T1000 (cell line): Measurements from ENCODE around the gene COQ8A.
"Not testable (repeated sequence)": the region's sequence is repeated elsewhere in the genome, so short reads cannot be mapped to it uniquely, and the experiment has no call there.

Experiments
- DNase-seq: peaks from one replicate; lab custom pipeline; 2025; ENCODE audit warnings: mixed read lengths; lab: John Stamatoyannopoulos, UW

The COQ8A gene

GRCh38 chr1:226985239-226985838 lies 45.2 kb downstream of the COQ8A start:
- no peak for DNase-seq

GRCh38 chr1:226985839-226986463 lies 45.9 kb downstream of the COQ8A start:
- DNase-seq, result no peak

DNA sequence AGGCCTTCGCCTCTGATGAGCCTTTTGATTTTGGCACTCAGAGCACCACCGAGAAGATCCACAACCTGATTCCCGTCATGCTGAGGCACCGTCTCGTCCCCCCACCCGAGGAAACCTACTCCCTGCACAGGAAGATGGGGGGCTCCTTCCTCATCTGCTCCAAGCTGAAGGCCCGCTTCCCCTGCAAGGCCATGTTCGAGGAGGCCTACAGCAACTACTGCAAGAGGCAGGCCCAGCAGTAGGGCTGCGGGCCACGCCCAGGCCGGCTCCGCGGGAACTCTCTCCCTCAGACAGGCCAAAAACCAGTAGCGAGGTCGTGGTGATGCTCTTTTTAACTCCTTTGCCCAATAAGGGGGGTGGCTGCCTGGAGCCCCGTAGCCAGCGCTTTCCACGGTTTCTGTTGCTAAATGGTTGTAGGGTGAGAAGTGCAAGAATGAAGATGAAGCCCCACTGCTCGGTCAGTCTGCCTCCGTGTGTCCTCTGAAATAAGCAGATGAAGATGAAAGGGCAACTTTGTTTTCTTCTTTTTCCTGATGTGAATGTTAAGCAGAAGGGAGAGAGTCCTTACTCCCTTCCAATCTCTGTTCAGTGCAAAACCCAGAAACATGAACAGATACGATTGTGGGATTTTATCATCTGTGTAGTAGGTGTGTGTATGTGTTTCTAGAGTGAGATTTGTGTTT lies 46.5 kb downstream of the COQ8A start:
- DNase-seq, result no peak

DNA sequence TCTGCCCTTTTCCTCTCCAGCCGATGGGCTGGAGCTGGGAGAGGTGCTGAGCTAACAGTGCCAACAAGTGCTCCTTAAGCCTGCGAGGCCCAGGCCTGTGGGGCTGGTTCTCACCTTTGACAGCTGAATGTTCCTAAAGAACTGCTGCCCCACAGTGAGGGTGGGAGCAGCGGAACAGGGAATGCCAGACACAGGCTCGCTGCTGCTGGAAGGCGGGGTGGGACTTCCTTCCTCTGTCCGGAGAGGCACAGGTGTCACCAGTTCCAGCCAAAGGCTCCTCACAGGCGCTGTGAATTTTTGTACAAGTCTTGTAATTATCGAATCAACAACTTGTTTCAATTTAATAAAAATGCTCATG lies 47.1 kb downstream of the COQ8A start:
- no peak for DNase-seq

- DNase-seq, result no peak
Observed at GRCh38 chr1:226987623-226988333, 47.7 kb downstream of the COQ8A start.

- no peak for DNase-seq
Observed at GRCh38 chr1:226988334-226988666, 48.2 kb downstream of the COQ8A start.

- DNase-seq, result no peak
Observed at GRCh38 chr1:226989085-226989920, 49.2 kb downstream of the COQ8A start.

GRCh38 chr1:226990133-226990716 lies 50.1 kb downstream of the COQ8A start:
- DNase-seq, result no peak

- no peak for DNase-seq
Observed at GRCh38 chr1:226991920-226992319, 51.8 kb downstream of the COQ8A start.

- no peak for DNase-seq
Observed at GRCh38 chr1:226993814-226994585, 53.9 kb downstream of the COQ8A start.

DNA sequence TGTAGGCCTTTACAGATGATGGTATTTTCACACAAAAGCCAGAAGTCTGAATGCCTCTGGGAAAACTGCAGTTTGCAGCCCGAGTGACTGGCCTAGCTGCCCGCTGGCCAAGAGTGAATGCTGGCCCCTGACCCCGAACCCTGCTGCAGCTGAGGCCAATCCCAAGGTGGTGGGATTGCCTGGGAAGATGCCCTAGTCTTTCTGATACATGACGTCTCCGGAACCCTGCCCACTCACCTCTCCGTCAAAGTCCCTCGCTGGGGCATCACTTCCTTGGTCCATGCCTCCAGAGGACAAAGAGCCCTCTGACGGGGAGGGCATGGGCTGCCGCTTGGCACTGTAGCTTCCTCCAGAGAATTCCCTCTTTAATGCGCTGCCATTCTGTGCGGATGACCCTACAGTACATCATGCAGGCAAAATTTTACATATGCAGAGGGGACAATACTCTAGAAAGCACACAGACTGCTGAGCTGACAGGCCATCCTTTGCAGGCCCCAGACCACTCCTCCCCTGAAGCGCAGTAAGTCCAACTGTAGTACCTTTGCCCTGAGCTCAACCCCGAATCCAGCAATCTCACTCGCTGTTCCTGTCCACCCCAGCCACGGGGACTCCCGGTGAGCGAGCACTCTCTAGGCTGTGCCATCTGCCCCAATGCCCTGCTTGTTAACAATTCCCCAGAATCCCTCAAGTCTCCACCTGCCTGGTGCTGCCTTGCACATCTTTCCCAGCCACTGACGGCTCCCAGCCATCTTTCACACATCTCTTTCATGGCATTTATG lies 54.7 kb downstream of the COQ8A start:
- no peak for DNase-seq

DNA sequence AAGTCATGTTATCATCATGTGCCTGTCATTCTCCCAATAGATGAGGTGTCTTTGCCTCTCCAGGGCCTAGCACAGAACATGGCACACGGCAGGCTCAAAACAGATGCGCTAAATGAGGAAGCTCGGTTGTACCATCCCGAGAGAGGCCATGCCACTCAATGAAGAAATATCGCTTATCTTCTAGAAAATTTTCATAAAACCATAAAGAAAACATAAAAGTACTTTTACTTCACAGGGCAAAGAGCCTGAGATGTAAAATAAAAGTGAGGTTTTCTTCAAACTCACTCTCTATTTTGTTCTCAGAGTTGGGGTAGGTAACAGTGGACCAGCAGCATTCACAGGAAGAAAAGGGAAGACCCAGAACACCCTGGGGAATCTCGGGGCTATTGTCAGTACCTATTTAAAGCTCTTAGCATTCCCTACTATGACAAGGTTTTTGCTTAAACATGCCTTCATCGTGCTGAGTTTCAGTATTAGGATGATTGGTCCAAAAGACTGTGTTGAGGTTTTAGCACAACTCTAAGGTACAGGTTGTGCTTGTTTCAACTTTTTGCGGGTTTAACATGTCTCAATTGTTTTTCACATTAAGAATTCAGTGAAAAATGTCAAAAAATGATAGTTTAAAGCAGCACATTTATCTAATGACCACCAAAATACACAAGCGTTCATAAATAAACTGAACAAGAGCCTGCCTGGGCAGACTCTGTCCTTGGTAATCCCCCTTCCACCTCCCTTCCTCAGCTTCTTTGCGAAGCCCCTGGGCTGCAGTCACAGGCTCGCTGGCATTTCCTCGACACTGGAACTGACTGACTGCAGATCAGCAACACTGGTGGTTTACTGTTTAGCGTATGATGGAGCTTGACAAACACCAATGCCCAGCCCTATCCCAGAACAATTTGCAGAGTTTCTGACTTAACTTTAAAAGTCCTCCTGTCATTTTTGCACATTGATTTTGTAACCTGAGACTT lies 55.6 kb downstream of the COQ8A start:
- no peak for DNase-seq

- not testable (repeated sequence) for DNase-seq
Observed at GRCh38 chr1:226999579-226999978, 59.5 kb downstream of the COQ8A start.

DNA sequence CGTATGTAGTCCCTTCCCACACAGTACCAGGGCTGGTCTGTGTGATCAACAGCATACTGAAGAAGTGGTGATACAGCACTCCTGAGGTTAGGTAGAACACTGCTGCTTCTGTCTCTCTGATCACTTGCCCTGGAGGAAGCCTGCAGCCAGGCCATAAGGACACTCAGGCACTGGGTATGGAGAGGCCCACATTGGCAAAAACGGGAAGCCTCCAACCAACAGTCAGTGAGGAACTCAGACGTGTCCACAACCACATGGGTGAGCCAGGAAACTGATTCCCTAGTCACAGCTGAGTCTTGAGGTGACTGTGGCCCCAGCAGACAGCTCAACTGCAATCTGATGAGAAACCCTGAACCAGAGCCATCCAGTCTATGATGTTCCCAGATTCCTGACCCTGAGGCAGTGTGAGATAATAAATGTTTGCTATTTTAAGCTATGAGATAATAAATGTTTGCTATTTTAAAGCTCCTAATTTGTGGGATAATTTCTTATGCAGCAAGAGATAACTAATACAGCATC lies 62.5 kb downstream of the COQ8A start:
- no peak for DNase-seq

- DNase-seq, result no peak
Observed at GRCh38 chr1:227003165-227003564, 63.1 kb downstream of the COQ8A start.

DNA sequence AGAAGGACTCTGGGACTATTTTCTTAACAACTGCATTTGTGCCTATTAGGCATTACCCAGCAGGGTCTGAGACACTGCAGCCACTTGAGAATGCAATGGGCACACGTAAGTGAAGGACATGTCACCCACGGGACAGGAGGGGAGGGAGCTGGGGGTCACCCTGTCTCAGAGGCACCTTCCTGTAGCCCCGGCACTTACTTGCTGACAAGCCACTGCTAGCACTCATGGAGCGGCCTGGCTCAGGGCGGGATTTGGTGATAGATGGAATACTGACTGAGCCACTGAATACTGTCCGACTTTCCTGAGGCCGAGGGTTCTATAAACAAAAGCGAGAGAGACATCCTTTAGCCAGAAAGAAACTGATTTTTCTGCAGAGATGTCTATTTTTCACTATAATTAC lies 64.7 kb downstream of the COQ8A start:
- no peak for DNase-seq

- DNase-seq, result no peak
Observed at GRCh38 chr1:227006226-227006796, 66.2 kb downstream of the COQ8A start.

DNA sequence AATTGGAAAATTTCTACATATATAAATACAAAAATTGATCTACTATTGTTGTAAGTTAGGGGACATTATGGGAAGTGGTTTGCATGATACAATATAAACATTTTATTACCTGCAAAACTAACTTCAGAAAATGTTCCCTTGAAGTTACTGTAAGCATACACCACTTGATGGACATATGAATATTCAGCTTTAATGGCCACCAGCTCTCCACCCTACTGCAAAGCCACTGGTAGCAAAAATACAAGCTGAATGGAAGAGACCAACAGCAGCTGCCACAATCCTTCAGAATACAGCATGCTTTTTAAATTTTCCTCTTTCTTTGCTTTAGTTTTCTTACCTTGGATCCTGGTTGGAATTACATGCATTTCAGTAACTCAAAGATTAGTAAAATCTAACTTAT lies 69.8 kb downstream of the COQ8A start:
- no peak for DNase-seq
